ENCODE results near the gene SSBP2. TPM values are rescaled to one million over a fixed set of nuclear protein-coding genes. Genes with fewer than 3 reads are reported as not detected.

SSBP2 gene
- total RNA-seq, 1 experiment from 2014 or later = 5.2 TPM

- ChIA-PET POLR2A (no interaction called here), CTCF (no interaction called here), RAD21 (ENCODE audit: low non-redundant PET in 1 of 2, low total read pairs in 2 of 2, uncharacterized antibody in 2 of 2, unreplicated experiment in 2 of 2) (no interaction called here)
- H3K27ac ChIP-seq (ENCODE audit: low read depth, low read length) = no peak overlapping the region
- H2AFZ ChIP-seq (ENCODE audit: low read depth, low read length, poor library complexity, severe bottlenecking) = no peak overlapping the region
- H3K27me3 ChIP-seq (ENCODE audit: insufficient read depth, low read length) = no peaks in the 10 kb centered on the region
- no peak for ATAC-seq
- H3K9me3 ChIP-seq (ENCODE audit: control insufficient read depth in 1 of 2, insufficient read depth in 1 of 2, low read depth in 1 of 2, low read length in 2 of 2) = no peaks in the 10 kb centered on the region
- DNase-seq (ENCODE audit: low read depth, low spot score) = no peak
- BruUV-seq (replicated peaks) = no TSS peak
- H3K79me2 ChIP-seq (ENCODE audit: insufficient read depth, low read length) = no peaks in the 10 kb centered on the region
- TF ChIP-seq ZNF274 (IDR thresholded peaks at IDR 0.05; ENCODE audit: low read depth, low read length) = no peak
- TF ChIP-seq ZFX (IDR thresholded peaks at IDR 0.05) = no peak
- TF ChIP-seq YY1 (IDR thresholded peaks at IDR 0.05; ENCODE audit: extremely low read depth, insufficient replicate concordance, low read depth, low read length) = no peak
- H3K36me3 ChIP-seq (ENCODE audit: control insufficient read depth in 1 of 2, insufficient read depth in 2 of 2, low read length in 2 of 2) = no peaks in the 10 kb centered on the region
- H3K9me2 ChIP-seq (ENCODE audit: insufficient read depth) = no peaks in the 10 kb centered on the region
- H3K4me1 ChIP-seq (ENCODE audit: control insufficient read depth in 1 of 2, insufficient read depth in 2 of 2, low read length in 2 of 2) = peaks cover 0 to 7% of the 10 kb centered on the region in 2 experiments; a peak in 1 of 4 replicates
- no peak overlapping the region for H3K4me3 ChIP-seq (replicated peaks in 1 of 2; ENCODE audit: low read depth in 1 of 2, low read length in 2 of 2)
- no peak overlapping the region for H3K9ac ChIP-seq (ENCODE audit: low read length)
- intact Hi-C loops (cut with micrococcal nuclease) = no loop called here
- no peak overlapping the region for H3K4me2 ChIP-seq (ENCODE audit: low read length)
- H4K20me1 ChIP-seq (ENCODE audit: insufficient read depth) = no peaks in the 10 kb centered on the region
These were observed 387.6 kb downstream of the SSBP2 start for GRCh38 chr5:81363093-81363871.

Other genes with a start within 250 kb of the SSBP2 start
- gene ATG10, start 220.9 kb upstream of the SSBP2 start, total RNA-seq (2021; ENCODE audit: unreplicated experiment) = 9.4 TPM

All from HCT116 (cell line).